ENCODE measurements around the gene FAM13B.

DNA sequence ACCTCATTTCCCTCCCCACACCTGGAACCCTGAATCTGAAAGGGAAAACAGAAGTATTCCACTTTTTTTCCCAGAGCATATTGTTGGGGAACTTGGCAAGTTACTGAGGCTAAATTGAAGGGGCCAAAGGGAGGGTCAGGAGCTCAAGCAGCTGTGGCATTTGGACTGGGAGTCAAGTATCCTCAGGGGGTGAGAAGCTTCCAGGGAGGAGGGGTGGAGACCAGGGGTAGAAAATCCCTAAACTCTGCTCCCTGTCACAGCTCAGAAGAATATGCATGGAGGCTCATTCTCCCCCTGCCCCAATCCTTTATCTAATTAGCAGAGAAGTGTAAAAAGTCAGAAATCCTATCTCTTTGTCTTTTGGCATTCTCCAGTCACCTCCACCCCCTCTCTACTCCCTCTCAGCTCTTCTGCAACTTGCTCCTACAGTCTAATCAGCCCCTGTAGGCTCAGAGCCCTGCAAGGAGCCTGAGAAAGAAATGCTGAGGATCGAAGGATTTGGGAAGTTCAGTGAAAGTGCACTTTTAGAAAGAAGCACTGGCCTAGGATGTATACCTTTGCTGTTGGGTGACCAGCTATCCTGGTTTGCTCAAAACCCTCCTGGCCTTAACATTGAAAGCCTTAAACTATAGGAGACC lies 45.2 kb upstream of the FAM13B start:
- TF ChIP-seq NFRKB (IDR thresholded peaks at IDR 0.05) (no peak), HDGF (IDR thresholded peaks at IDR 0.05; ENCODE audit: borderline replicate concordance) (no peak), ZNF384 (IDR thresholded peaks at IDR 0.05) (no peak), BHLHE40 (IDR thresholded peaks at IDR 0.05; ENCODE audit: borderline replicate concordance) (no peak), SP1 (IDR thresholded peaks at IDR 0.05) (no peak), TARDBP (IDR thresholded peaks at IDR 0.05) (no peak), L3MBTL2 (conservative IDR thresholded peaks at IDR 0.05) (no peak), FOXK2 (IDR thresholded peaks at IDR 0.05) (no peak), ARNT (IDR thresholded peaks at IDR 0.05) (no peak), ELF4 (IDR thresholded peaks at IDR 0.05) (no peak), FOXM1 (IDR thresholded peaks at IDR 0.05; ENCODE audit: borderline replicate concordance) (no peak), SUZ12 (IDR thresholded peaks at IDR 0.05) (no peak)
- TF ChIP-seq, protein P1, sequence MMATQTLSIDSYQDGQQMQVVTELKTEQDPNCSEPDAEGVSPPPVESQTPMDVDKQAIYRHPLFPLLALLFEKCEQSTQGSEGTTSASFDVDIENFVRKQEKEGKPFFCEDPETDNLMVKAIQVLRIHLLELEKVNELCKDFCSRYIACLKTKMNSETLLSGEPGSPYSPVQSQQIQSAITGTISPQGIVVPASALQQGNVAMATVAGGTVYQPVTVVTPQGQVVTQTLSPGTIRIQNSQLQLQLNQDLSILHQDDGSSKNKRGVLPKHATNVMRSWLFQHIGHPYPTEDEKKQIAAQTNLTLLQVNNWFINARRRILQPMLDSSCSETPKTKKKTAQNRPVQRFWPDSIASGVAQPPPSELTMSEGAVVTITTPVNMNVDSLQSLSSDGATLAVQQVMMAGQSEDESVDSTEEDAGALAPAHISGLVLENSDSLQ (IDR thresholded peaks at IDR 0.05), result no peak

Measured in HEK293T (cell line).